GM19452 (cell line): ENCODE results near the gene PITX1.

Source experiments
- ATAC-seq: cut with Tn5 transposase; IDR thresholded peaks from one replicate; pipeline ENCODE4 v1.9.1; 2021; ENCODE audit not compliant: unreplicated experiment

The PITX1 gene

DNA sequence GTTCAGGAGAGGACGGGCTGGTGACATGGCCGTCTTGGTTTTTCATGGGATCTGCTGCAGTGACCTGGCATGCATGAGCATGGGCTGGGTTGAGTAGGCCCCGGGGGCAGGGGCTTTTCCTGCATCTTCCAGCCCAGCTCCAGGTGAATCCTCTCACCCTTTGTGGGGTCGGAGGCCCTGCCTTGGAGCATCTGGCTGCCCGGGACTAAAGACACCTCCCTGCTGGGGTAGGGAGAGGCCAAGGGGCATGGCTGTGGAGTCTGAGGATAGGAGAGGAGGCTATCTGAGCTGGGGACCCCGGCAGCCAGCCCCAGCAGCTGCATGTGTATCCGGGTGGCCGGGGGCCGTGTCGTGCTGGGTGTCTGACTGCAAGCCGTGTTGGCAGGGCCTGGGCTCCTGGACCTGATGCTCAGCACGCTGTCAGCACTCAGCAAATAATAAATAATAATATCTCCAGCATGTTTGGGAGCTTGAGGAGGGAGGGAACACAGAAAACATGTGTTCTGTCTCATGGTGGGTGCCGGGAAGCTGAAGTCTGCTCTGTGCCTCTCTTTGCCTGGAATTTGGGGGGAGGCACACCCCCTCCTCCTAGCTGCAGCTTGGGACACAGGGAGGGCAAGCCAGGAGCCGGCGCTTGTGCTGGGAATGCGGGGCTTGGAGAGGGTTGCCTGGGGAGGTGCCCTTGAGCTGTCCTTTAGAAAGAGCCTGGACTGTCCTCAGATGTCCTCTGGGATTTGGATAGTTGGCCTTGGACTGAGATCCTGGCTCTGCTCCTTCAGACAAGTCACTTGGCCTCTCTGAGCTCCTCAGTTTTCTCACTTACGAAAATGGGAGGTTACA is 28.4 kb upstream of the PITX1 start:
- ATAC-seq = no peak

DNA sequence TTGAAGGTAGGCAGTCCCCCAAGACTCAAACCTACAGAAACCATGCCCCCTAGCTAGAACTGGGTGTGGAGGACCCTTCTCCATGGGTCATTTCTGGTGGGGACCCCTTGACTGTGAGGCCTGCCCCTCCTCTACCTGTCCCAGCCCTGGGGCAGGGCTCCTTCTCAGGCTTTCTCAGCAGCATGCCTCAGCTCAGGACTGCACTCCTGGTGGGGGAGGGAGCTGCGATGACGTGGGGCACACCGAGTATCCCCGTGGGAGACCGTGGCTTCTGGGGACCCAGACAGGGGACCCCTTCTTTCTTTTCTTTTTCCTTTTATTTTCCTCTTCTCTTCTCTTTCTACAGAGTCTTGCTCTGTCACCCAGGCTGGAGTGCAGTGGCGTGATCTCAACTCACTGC is 27.0 kb upstream of the PITX1 start:
- ATAC-seq = no peak

GRCh38 chr5:135060021-135060420 is 26.0 kb upstream of the PITX1 start:
- no peak for ATAC-seq

- ATAC-seq = no peak
Observed at GRCh38 chr5:135059000-135059923, 25.2 kb upstream of the PITX1 start.

DNA sequence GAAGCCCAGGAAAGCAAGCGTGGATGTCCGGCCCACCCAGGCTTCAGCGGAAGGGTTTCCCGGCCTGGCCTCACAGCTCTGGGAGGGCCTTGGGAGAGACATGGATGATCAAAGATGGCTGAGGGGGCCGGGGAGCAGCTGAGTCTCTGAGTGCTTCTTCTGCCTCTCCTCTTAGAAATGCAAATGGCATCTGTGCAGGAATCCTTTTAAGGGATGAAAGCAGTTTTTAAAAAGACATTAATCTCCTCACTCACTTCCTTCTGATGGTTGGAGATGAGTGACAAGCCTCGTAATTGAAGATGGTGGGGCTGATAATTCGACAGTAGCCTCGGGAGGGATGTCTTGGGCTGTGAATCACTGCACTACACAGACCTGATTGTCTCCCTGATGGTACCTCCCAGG is 24.3 kb upstream of the PITX1 start:
- ATAC-seq = no peak

DNA sequence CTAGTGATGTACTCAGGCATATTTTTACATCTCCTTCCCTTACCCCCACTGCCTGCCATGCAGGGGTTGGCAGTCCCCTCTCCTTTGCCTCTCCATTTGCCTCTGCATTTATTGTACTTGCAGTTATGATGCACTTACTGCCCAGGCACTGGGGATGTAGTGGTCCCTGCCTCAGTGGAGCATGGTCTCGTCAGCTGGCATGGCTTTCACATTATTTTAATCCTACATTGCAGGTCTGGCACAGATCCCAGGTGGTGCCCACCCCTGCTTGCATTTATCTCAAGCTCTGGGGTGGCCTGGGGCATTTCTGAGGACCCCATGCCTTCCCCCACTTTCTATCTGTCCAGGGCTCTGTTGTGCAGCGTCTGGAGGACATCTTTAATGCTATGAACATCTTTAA is 23.2 kb upstream of the PITX1 start:
- ATAC-seq = no peak

- no peak for ATAC-seq
Observed at GRCh38 chr5:135056316-135057030, 22.4 kb upstream of the PITX1 start.

DNA sequence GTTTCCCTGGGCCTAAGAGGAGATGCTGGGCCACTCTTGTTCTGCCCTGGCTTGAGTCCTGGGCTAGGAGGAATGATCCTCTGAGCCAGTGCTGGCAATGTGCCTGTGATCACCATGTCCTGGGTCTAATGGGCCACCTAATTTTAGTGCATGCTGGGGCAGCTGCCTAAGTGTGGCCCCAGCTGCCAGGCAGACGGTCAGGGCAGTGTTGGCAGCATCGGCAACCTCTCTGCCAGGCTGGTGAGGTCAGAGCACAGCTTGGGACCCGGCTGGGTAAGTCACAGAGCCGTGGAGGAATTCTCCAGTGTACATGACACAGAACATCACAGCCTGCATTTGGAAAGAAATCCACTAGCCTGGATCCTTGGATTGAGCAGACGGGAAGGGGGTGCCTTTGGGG is 21.4 kb upstream of the PITX1 start:
- ATAC-seq = no peak

GRCh38 chr5:135054546-135054945 is 20.5 kb upstream of the PITX1 start:
- ATAC-seq = no peak

GRCh38 chr5:135053989-135054388 is 20.0 kb upstream of the PITX1 start:
- ATAC-seq = no peak

DNA sequence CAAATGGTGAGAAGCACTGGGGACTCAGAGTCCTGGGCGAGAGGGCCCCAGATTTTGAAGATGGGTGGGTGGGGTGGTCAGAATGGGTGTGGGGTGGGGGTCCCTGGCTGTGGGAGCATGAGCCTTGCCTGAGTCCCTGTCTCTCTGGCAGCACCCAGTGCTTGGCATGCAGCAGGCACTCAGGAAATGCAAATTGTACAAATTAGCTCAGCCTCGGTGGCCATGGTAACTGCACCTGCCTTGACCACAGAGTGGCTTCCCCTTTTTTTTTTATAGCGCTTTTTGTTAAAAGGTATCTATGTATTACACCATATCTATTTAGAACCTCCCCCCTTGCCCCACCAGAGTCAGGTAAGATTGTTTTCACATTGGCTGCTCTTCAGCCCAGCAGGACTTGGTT is 19.2 kb upstream of the PITX1 start:
- ATAC-seq = peak; percentile 94

- no peak for ATAC-seq
Observed at GRCh38 chr5:135052511-135053145, 18.6 kb upstream of the PITX1 start.

GRCh38 chr5:135051872-135052271 is 17.8 kb upstream of the PITX1 start:
- ATAC-seq = no peak

- ATAC-seq = no peak
Observed at GRCh38 chr5:135051399-135051798, 17.4 kb upstream of the PITX1 start.

DNA sequence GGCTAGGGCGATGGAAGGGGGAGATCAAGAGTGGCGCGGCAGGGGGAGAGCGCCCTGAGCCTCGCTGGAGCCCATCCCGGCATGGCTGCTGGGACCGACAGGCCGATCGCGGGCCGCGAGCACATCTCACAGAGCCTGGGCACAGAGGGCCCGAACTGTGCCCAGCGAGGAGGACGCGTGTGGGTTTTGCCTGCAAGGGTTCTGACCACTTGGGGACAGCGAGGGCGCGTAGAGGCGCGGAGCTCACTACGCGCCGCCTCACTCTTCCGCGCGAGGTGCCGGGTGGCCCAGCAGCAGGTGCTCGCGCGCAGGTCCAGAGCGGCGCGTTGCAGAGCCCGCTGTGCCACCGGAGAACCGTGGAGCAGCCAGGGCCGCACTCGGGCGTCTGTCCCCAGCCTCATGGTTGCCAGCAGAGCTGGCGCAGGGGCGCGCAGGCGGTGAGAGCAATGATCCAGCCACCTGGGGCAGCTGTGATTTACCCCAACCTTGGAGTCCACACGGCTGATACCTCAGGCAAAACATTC is 16.3 kb upstream of the PITX1 start:
- no peak for ATAC-seq

DNA sequence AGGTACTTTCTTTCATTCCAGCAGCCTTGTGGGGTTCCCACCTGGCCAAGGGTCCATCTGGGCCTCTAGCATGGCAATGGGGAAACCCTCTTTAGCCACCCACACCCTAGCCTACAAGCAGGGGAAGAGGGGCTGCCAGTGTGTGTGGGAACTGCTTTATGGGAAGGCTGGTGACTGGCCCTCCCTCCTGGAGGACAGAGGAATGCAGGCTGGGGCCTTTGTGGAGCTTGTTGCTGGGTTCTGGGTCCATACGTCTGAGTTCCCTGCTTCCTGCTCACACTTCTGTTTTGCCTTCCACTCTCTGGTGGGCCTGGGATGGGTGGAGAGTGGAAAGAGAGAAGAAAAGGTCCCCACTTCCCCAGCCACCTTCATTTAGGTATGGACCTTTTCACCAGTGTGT is 14.9 kb upstream of the PITX1 start:
- ATAC-seq = no peak

DNA sequence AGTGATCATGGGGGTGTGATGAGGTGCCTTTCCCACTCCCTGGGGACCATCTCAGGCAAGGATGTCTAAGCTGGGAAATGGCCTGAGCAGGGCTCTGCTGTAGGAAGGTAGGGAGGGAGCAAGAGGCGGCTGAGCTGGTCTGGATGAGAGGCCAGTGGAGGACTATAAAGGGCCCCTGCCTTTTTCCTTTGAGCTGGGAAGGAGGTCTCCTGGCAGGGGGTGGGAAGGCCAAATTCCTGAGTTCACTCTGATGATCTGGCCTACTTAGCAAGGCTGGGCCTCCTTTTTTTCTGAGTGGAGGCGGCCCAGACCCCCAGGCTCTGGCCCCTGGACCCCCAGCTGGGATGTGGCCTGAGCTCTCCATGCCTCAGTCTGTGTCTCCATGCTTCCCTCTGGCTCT is 14.3 kb upstream of the PITX1 start:
- no peak for ATAC-seq

- ATAC-seq = no peak
Observed at GRCh38 chr5:135047347-135047695, 13.3 kb upstream of the PITX1 start.

- ATAC-seq = no peak
Observed at GRCh38 chr5:135046661-135047346, 12.8 kb upstream of the PITX1 start.

- no peak for ATAC-seq
Observed at GRCh38 chr5:135045488-135045887, 11.5 kb upstream of the PITX1 start.
